Brain pericyte (primary cell): ENCODE measurements around the gene FDXACB1.

ENCODE experiments used
- DNase-seq: peaks from one replicate; pipeline ENCODE4 v3.0.0-alpha.2; 2012; ENCODE audit warnings: low read depth, low spot score

The FDXACB1 gene

GRCh38 chr11:111841370-111842053, 37.5 kb downstream of the FDXACB1 start:
- DNase-seq, result peak; percentile 43

GRCh38 chr11:111840143-111840542, 38.8 kb downstream of the FDXACB1 start:
- no peak for DNase-seq

- no peak for DNase-seq
Observed at GRCh38 chr11:111838054-111838453, 40.9 kb downstream of the FDXACB1 start.

- DNase-seq, result no peak
Observed at GRCh38 chr11:111837366-111837891, 41.5 kb downstream of the FDXACB1 start.

GRCh38 chr11:111836721-111837120, 42.2 kb downstream of the FDXACB1 start:
- DNase-seq, result no peak

- DNase-seq, result no peak
Observed at GRCh38 chr11:111836162-111836561, 42.8 kb downstream of the FDXACB1 start.

GRCh38 chr11:111835665-111836064, 43.3 kb downstream of the FDXACB1 start:
- no peak for DNase-seq

GRCh38 chr11:111834432-111835163, 44.4 kb downstream of the FDXACB1 start:
- DNase-seq, result no peak

- no peak for DNase-seq
Observed at GRCh38 chr11:111833524-111833923, 45.4 kb downstream of the FDXACB1 start.

GRCh38 chr11:111829185-111829968, 49.6 kb downstream of the FDXACB1 start:
- DNase-seq, result no peak

GRCh38 chr11:111826322-111826950, 52.5 kb downstream of the FDXACB1 start:
- no peak for DNase-seq
